GM21381 (cell line): ENCODE results near the gene KLF4.
"Not testable (repeated sequence)": the region's sequence is repeated elsewhere in the genome, so short reads cannot be mapped to it uniquely, and the experiment has no call there.

ENCODE experiments used
- ATAC-seq: cut with Tn5 transposase; IDR thresholded peaks from one replicate; pipeline ENCODE4 v1.9.1; 2021; ENCODE audit warnings: mild to moderate bottlenecking, moderate library complexity; ENCODE audit not compliant: unreplicated experiment

Gene KLF4

DNA sequence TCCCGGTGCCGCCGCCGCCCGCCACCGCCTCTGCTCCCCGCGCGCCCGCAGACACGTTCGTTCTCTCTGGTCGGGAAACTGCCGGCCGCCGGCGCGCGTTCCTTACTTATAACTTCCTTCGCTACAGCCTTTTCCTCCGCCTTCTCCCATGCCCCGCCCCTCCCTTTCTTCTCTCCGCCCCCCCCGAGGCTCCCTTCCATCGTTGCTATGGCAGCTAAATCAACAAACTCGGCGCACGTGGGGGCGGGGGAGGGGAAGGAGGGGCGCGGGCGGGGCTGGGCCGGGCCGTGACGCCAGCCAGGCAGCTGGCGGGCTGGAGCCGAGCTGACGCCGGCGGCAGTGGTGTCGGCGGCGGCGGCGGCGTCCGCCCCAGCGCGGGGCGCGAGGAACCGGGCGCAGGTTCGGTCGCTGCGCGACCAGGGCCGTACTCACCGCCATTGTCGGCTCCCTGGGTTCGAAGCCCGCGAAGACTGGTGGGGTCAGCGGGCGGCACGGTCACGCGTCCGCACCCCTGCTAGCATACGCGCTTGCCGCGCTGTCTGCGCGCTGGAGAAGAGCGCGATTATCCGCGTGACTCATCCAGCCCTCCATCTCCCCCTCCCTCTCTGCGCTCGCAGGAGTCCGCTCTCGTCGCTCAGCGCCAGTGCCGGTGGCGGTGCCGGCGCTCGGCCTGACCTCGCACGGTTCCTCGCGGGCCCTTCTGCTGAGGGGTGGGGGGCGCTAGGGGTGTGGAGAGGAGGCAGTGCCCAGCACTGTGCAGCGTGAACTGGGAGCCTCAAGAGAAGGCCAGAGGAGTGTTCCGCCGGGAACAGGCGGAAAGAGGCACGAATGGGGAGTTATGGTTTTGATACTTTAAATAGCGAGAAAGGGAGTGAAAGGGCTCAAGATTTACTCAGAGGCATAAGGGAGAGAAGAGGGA is at the start of gene KLF4:
Gene KLF4 (minus strand): TSS at position 83 of the 919 bp plus-strand sequence. CDS start 597 bp downstream, outside the sequence.
- peak; percentile 70 for ATAC-seq

DNA sequence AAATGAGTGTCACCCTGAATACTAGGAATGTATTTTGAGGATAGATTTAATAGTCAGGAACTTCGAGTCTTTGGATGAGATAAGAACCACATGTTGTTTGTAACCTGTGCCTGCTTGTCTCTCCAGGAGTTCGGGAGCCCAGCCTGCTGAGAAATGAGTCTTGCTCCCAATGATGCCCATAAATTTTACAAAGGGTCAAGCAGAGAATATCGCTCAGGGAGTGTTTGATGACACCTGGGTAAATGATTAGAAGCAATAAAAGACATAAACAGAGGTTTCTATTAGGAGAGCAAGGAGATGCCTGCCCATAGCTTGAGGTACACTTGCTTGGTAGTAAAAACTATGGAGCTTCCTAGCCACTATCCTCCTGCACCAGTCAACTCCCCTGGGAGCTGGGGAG is 46.9 kb upstream of the KLF4 start:
- no peak for ATAC-seq

GRCh38 chr9:107534510-107535078 is 45.0 kb upstream of the KLF4 start:
- no peak for ATAC-seq

DNA sequence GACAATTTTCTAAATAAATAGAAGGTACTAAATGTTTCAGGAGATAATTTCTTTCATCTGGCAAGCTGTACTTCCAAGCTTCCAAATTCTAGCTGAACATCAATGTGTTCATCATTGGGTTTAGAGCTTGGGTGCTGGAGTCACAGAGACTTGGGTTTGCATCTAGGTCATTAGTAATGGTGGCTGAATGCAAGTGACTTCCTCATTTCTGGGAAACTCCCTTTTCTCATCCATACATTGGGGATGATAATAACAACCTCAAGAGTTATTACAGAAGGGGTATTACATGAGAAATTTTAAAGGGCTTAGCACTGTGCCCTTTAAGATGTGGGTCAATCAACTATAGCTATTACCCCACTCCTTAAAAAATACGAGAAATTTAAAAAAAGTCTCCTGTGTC is 41.1 kb upstream of the KLF4 start:
- ATAC-seq, result no peak

GRCh38 chr9:107528686-107529085 is 39.1 kb upstream of the KLF4 start:
- ATAC-seq, result no peak

GRCh38 chr9:107523539-107523938 is 34.0 kb upstream of the KLF4 start:
- ATAC-seq, result no peak

- no peak for ATAC-seq
Observed at GRCh38 chr9:107520186-107520585, 30.6 kb upstream of the KLF4 start.

- ATAC-seq, result no peak
Observed at GRCh38 chr9:107518037-107518807, 28.7 kb upstream of the KLF4 start.

GRCh38 chr9:107513464-107514100 is 24.0 kb upstream of the KLF4 start:
- ATAC-seq, result no peak

DNA sequence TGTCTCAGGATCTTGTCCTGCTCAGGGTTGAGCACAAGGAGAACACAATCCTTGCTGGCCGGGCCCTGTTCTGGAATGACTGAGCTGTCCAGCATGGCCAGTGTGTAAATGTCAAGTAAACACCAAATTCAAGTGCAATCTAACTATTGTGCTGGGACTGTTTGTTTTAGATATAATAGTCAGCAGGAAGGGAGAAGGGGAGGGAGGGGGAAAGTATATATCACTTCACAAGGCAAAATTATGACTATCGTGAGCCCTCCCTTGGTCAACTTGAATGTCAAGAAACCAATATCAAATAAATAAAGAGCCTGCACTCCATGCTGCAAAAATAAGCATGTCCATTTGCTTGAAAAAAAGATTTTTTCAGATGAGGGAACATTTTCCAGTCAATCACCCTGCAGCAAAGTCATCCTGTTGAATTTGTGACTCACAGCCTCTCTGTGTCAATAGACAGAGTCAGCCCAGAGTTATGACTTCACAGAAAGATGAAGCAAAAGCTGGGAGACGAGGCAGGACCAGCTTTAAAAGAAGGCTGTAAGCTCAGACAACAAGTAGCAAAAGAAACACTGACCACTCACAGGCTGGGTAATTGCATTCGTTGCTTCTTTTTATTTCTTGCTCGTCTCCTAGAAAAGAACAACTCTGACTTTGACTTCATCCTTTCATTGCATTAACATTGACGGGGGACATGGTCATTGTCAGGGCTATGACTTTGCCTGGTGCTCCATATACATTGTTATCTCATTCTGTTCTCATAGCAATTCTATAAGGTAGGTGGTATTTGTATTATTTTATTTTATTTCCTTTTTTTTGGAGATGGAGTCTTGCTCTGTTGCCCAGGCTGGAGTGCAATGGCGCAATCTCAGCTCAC is 15.3 kb upstream of the KLF4 start:
- ATAC-seq, result no peak

- no peak for ATAC-seq
Observed at GRCh38 chr9:107502464-107502863, 12.9 kb upstream of the KLF4 start.

- ATAC-seq, result not testable (repeated sequence)
Observed at GRCh38 chr9:107500421-107501200, 11.0 kb upstream of the KLF4 start.

GRCh38 chr9:107496976-107497375 is 7.4 kb upstream of the KLF4 start:
- ATAC-seq, result no peak

DNA sequence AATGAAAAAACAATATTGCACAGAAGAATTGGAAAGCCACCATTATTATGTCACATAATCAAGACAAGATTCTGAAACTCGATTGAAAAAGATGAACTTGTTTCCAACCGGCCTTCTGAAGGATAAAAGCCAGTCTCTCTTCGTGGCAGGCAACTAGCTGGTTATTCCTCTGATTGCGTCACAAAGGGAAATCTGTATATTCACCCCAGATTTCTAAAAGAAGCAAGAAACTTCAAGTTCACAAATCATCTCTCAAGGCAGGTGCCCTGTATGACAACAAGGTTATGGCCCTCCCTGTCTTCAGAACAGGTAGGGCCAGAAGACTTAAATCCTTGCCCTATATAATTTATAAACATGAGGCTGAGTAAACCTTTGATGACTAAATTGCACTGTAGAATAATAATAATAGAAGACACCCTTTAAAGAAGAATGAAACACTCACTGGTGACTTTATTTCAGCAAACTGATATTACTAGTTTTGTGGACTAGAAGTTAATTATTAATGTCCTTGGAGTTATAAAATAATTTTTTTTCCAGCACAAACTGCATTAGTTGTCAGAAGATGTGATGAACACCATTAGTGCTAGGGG is 2.9 kb upstream of the KLF4 start:
- no peak for ATAC-seq

DNA sequence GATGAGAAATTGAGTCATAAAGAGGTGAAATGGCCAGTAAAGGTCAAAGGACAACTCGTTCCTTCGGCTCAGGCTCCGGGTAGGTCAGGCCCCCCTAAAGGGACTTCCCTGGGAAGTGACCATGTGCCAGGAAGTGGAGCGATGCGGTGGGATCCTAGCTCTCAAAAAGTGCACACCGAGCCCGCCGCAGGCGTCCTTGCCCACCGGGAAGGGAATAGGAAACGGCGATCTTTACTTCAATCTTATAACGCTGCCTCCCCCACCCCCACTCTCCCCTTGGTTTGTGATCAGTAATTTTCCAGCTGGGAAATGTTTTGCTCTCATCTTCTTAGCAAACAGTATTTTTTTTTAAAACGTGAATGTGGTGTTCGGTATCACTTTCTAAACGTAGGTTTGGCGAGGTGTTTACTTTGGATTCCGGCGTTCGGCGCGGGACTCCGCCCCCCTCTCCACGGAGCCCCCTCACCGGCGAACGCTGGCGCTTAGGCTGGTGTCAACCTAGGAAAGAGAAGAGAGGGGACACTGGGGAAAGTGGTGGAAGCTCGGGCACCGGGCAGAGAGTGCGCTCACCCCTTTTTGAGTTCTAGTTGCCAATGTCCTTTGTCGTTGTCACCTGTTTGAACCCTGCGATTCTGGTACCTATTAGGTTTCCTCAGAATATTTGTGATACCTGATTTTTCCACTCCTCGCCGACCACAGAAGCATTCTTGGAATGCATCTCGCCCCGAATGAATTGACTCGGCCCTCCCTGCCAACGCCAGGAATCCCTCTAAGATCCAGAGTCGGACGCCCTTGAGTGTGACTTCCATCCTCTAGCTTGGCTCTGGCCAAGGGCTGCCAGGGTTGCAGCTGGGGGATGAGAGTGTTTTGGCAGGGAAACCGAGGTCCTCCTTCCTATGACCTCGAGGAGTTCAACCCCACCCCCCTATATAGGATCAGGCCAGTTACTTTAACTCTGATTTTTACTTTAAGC is 1.8 kb upstream of the KLF4 start:
- ATAC-seq, result no peak

DNA sequence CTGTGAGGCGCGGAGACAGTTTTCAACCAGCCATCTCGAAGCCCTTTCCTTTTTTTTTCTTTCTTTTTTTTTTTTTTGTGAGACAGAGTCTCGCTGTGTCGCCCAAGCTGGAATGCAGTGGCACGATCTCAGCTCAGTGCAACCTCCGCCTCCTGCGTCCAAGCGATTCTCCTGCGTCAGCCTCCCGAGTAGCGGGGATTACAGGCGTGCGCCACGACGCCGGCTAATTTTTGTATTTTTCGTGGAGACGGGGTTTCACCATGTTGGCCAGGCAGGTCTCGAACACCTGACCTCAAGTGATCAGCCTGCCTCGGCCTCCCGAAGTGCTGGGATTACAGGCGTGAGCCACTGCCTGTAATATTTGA is 1.0 kb upstream of the KLF4 start:
- not testable (repeated sequence) for ATAC-seq

GRCh38 chr9:107489144-107489673 is 360 bp downstream of the KLF4 start:
- ATAC-seq, result peak; percentile 41
